ENCODE measurements around the gene CGB7. TPM values are rescaled to one million over a fixed set of nuclear protein-coding genes. Genes with fewer than 3 reads are reported as not detected.
"Not testable (repeated sequence)": the region's sequence is repeated elsewhere in the genome, so short reads cannot be mapped to it uniquely, and the experiment has no call there.

The CGB7 gene
- total RNA-seq, 1 experiment from 2014 or later: 0.04 TPM

DNA sequence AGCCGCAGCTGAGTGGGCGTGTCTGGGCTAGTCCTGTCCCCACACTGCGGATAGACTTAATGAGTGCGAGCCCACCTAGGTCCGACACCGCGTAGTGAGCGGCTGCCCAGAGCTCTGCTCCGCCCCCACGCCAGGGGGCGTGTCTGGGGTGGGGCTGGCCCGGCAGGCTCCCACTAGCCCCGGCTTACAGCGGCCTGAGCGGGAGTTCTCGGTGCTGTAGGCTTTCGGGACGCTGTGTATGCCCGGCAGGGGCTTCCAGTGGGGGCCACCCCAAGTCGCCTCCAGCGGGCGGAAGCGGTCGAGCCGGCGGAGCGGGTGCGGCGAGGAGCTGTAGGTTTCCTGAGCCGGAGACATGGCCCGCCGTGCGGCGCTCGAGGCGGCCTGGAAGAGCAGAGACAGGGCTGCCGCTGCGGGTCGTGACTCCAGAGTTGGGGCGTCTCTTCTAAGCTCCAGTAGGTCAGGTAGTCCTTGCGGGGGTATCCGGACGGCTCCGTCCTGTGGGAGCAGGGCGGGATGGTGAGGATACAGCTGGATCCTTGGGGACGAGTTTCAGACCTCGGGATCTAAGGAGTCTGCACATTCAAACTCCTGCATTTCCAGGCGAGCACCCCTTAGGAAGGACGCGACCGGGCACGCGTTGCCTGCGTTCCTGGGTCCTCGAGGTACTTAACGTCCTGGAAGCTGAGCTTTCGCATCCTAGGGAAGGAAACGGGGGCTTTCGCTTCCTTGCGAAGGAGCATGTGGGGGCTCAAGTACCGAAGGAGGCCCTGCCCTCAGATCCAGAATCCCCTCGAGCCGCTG is 1.2 kb downstream of the CGB7 start:
- CTCF ChIA-PET: interaction anchor here (0.7 kb wide), 1 partner anchor 63 kb away, joined by 3 read pairs; the partner anchor contains the start of gene RUVBL2
- Histone ChIP-seq H3K27ac (ENCODE audit: low read length) (no peak overlapping the region), H3K4me3 (ENCODE audit: low read length) (peak overlapping the region; percentile 71), H3K27me3 (ENCODE audit: low read length) (no peaks in the 10 kb centered on the region), H4K20me1 (ENCODE audit: low read length) (no peaks in the 10 kb centered on the region), H3K79me2 (ENCODE audit: low read length) (no peaks in the 10 kb centered on the region), H3K36me3 (ENCODE audit: low read depth, low read length) (no peaks in the 10 kb centered on the region), H3K9me3 (ENCODE audit: low read length) (no peaks in the 10 kb centered on the region), H2AFZ (ENCODE audit: low read length) (peak overlapping the region; percentile 85), H3K4me2 (ENCODE audit: low read length) (peak overlapping the region; percentile 96), H3K4me1 (ENCODE audit: insufficient read depth, low read length) (peaks cover 4% of the 10 kb centered on the region; the same call in 1 of the 2 replicates), H3K9me2 (replicated peaks; ENCODE audit: low read length) (no peaks in the 10 kb centered on the region), H3F3A (ENCODE audit: low read length, unreplicated experiment) (no peaks in the 10 kb centered on the region), H3K9ac (ENCODE audit: low read length) (0 out of 2 replicates have a peak overlapping the region, but pooled peaks have one; percentile 12)
- POLR2A ChIA-PET (ENCODE audit: unreplicated experiment): interaction anchor here (0.6 to 0.7 kb wide), 2 partner anchors 19 to 42 kb away, joined by 3 read pairs; no protein-coding TSS in a partner anchor
- TSS peak; percentile 45 for BruUV-seq (replicated peaks)
- intact Hi-C loops (cut with micrococcal nuclease): no loop called here
- peak; percentile 89 for ATAC-seq
- TF ChIP-seq, protein P1, sequence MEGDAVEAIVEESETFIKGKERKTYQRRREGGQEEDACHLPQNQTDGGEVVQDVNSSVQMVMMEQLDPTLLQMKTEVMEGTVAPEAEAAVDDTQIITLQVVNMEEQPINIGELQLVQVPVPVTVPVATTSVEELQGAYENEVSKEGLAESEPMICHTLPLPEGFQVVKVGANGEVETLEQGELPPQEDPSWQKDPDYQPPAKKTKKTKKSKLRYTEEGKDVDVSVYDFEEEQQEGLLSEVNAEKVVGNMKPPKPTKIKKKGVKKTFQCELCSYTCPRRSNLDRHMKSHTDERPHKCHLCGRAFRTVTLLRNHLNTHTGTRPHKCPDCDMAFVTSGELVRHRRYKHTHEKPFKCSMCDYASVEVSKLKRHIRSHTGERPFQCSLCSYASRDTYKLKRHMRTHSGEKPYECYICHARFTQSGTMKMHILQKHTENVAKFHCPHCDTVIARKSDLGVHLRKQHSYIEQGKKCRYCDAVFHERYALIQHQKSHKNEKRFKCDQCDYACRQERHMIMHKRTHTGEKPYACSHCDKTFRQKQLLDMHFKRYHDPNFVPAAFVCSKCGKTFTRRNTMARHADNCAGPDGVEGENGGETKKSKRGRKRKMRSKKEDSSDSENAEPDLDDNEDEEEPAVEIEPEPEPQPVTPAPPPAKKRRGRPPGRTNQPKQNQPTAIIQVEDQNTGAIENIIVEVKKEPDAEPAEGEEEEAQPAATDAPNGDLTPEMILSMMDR (conservative IDR thresholded peaks at IDR 0.05; ENCODE audit: low read depth, low read length): peak; percentile 18; the same call in 1 of the 2 replicates
- TF ChIP-seq EZH2phosphoT487 (IDR thresholded peaks at IDR 0.05; ENCODE audit: borderline replicate concordance, low read length): no peak
- DNase-seq: peak; percentile 52

DNA sequence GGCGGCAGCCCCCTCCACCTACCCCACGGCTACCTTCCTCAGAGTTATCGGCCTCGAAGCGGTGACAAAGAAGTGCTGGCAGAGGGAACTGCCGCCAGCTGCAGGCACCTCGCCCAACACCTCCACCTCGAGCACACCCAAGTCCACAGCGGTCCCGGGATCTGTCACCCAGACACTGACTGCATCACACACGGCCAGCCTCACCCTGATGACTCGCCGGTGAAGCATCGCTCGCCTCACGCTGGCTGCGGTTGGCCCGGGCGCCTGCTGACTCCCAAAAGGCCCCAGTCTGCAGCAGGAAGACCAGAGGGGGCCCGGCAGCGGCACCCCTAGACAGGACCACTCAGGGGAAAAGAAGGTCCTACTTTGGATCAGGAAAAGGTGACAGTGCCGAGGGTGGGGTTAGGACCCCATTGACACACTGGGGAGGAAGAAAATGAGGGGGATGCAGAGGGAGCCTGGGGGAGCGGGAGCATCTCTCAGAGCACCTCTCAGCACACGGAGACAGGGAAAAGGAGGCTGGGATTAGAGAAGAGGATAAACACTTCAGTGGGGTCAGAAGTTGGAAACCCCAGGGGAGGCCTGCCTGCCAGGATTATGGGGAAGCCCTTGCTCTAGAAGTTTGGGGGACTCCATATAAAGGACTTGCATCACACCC is 7.0 kb downstream of the CGB7 start:
- H3K4me3 ChIP-seq (ENCODE audit: low read length); H3F3A ChIP-seq (ENCODE audit: low read length, unreplicated experiment); H3K4me1 ChIP-seq (ENCODE audit: insufficient read depth, low read length); intact Hi-C loops (cut with micrococcal nuclease); POLR2A ChIA-PET (ENCODE audit: unreplicated experiment); H3K9ac ChIP-seq (ENCODE audit: low read length); CTCF ChIA-PET; H3K27ac ChIP-seq (ENCODE audit: low read length); H3K36me3 ChIP-seq (ENCODE audit: low read depth, low read length); H3K9me3 ChIP-seq (ENCODE audit: low read length); H3K27me3 ChIP-seq (ENCODE audit: low read length); H3K9me2 ChIP-seq (replicated peaks; ENCODE audit: low read length); BruUV-seq (replicated peaks); H4K20me1 ChIP-seq (ENCODE audit: low read length); H2AFZ ChIP-seq (ENCODE audit: low read length); H3K79me2 ChIP-seq (ENCODE audit: low read length): not testable (repeated sequence)
- ATAC-seq (peak; percentile 100), DNase-seq (peak; percentile 83)
- peak overlapping the region; percentile 37; the same call in 1 of the 2 replicates for H3K4me2 ChIP-seq (ENCODE audit: low read length)

DNA sequence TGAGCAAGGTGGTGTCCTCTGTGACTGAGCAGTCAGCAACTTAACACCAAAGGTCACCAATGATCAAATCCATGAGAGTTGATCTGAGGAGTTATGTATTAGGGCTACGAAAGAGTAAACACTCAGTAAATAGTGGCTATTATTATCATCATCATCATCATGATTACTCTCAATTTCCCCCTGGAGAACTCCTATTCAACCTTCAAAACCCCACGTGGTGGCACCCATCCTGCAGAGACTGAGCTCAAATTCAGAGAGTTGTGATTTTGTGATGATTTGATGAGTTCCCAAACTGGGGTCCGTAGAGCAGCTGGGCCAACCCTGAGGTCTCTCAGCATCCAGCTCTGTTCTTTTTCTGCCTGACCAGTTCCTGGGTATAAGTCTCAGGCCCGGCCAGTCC is 7.7 kb downstream of the CGB7 start:
- H3K9me2 ChIP-seq (replicated peaks; ENCODE audit: low read length); H3K4me3 ChIP-seq (ENCODE audit: low read length); H3K79me2 ChIP-seq (ENCODE audit: low read length); DNase-seq; POLR2A ChIA-PET (ENCODE audit: unreplicated experiment); H3K9ac ChIP-seq (ENCODE audit: low read length); H2AFZ ChIP-seq (ENCODE audit: low read length); CTCF ChIA-PET; H3K27ac ChIP-seq (ENCODE audit: low read length); H3K9me3 ChIP-seq (ENCODE audit: low read length); H3K4me1 ChIP-seq (ENCODE audit: insufficient read depth, low read length); H3F3A ChIP-seq (ENCODE audit: low read length, unreplicated experiment); intact Hi-C loops (cut with micrococcal nuclease); H4K20me1 ChIP-seq (ENCODE audit: low read length); H3K36me3 ChIP-seq (ENCODE audit: low read depth, low read length); BruUV-seq (replicated peaks); ATAC-seq; H3K27me3 ChIP-seq (ENCODE audit: low read length): not testable (repeated sequence)
- H3K4me2 ChIP-seq (ENCODE audit: low read length): peak overlapping the region; percentile 37; the same call in 1 of the 2 replicates

DNA sequence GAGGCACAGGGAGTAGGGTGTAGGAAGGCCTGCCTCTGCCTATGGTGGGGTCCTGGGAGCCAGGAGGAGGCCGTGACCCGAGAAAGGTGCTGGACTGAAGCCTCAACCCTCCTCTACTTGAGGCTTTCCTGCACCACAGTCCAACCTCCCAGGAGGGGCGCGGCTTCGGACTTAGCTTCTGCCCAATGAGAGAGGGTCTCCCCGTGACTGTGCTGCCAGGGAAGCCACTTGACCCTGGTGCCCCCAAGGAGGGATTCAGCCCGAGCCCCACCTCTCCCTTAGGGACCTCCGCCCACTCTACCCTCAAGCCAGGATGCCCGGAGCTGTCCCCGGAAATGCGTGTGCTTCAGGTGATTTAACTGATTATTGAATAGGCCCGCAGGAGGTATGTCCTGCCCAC is 8.5 kb downstream of the CGB7 start, which contains the start of gene CGB8:
Gene CGB8 (minus strand): TSS at position 101 of the 400 bp plus-strand sequence. CDS start 372 bp downstream, outside the sequence.
- H3K4me2 ChIP-seq (ENCODE audit: low read length); POLR2A ChIA-PET (ENCODE audit: unreplicated experiment); H3K9ac ChIP-seq (ENCODE audit: low read length); H2AFZ ChIP-seq (ENCODE audit: low read length); H4K20me1 ChIP-seq (ENCODE audit: low read length); H3K27me3 ChIP-seq (ENCODE audit: low read length); H3K4me3 ChIP-seq (ENCODE audit: low read length); DNase-seq; H3K9me2 ChIP-seq (replicated peaks; ENCODE audit: low read length); CTCF ChIA-PET; H3K36me3 ChIP-seq (ENCODE audit: low read depth, low read length); BruUV-seq (replicated peaks); intact Hi-C loops (cut with micrococcal nuclease); H3F3A ChIP-seq (ENCODE audit: low read length, unreplicated experiment); H3K27ac ChIP-seq (ENCODE audit: low read length); H3K9me3 ChIP-seq (ENCODE audit: low read length); H3K79me2 ChIP-seq (ENCODE audit: low read length); ATAC-seq; H3K4me1 ChIP-seq (ENCODE audit: insufficient read depth, low read length): not testable (repeated sequence)

DNA sequence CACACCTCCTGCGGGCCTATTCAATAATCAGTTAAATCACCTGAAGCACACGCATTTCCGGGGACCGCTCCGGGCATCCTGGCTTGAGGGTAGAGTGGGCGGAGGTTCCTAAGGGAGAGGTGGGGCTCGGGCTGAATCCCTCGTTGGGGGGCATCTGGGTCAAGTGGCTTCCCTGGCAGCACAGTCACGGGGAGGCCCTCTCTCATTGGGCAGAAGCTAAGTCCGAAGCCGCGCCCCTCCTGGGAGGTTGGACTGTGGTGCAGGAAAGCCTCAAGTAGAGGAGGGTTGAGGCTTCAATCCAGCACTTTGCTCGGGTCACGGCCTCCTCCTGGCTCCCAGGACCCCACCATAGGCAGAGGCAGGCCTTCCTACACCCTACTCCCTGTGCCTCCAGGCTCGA is 14.0 kb downstream of the CGB7 start, which contains the start of gene CGB5:
Gene CGB5 (plus strand): TSS at position 301 of the 400 bp plus-strand sequence. CDS start 362 bp downstream, outside the sequence.
- DNase-seq; H3F3A ChIP-seq (ENCODE audit: low read length, unreplicated experiment); ATAC-seq; H3K4me2 ChIP-seq (ENCODE audit: low read length); H3K36me3 ChIP-seq (ENCODE audit: low read depth, low read length); H3K9me3 ChIP-seq (ENCODE audit: low read length); H3K27ac ChIP-seq (ENCODE audit: low read length); H3K9me2 ChIP-seq (replicated peaks; ENCODE audit: low read length); BruUV-seq (replicated peaks); H2AFZ ChIP-seq (ENCODE audit: low read length); H3K9ac ChIP-seq (ENCODE audit: low read length); CTCF ChIA-PET; POLR2A ChIA-PET (ENCODE audit: unreplicated experiment); H4K20me1 ChIP-seq (ENCODE audit: low read length); intact Hi-C loops (cut with micrococcal nuclease); H3K4me1 ChIP-seq (ENCODE audit: insufficient read depth, low read length); H3K4me3 ChIP-seq (ENCODE audit: low read length); H3K27me3 ChIP-seq (ENCODE audit: low read length); H3K79me2 ChIP-seq (ENCODE audit: low read length): not testable (repeated sequence)
